Transverse colon (tissue), 4 donors: ENCODE measurements around the gene CXCL1.

ENCODE experiments used
- EP300 ChIP-seq: sonication (generic); formaldehyde crosslinking; IDR thresholded peaks from one replicate; pipeline ENCODE4 v1.6.1; 2017; ENCODE audit warnings: antibody characterized with exemption, low read depth
- POLR2A ChIP-seq: fragments of 450-650 bp; IDR thresholded peaks from one replicate; pipeline ENCODE4 v1.6.1; 2016; ENCODE audit warnings: antibody characterized with exemption, mild to moderate bottlenecking, moderate library complexity
- POLR2AphosphoS5 ChIP-seq, 3 donors: sonication (generic); formaldehyde crosslinking; IDR thresholded peaks; one replicate each; pipeline ENCODE4 v1.6.1; 2016; ENCODE audit warnings: antibody characterized with exemption in 3 of 3
- TF ChIP-seq, protein P1 (sequence below), 5 experiments: fragments of 200-600 bp in 3 of 5; fragments of 450-650 bp in 2 of 5; sonication (generic) in 3 of 5; IDR thresholded peaks; 1 replicate in 2 of 5; 2 replicates in 3 of 5; pipeline ENCODE4 v1.5.1; 2016 to 2017; ENCODE audit warnings: antibody characterized with exemption in 5 of 5, inconsistent platforms in 3 of 5, mild to moderate bottlenecking in 2 of 5, moderate library complexity in 1 of 5

DNA sequence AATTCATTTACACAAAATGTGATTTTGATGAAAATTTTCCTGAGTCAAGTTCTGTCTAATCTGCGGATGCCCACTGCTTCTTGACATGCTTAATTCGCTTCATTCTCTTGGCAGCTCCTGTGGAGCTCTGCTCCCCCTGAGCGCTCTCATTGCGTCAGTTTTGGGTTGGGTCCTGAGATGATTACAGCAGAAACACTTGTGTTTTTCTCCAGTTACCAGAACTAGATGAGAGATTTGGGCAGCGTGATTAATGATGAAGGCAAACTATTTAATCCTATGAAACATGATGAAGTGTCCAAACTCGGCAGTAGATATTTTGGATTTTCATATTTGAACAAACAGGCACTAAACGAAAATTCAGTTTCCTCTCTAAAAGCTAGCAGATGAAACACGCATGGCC is 4.2 kb upstream of the CXCL1 start:
- TF ChIP-seq, protein P1, sequence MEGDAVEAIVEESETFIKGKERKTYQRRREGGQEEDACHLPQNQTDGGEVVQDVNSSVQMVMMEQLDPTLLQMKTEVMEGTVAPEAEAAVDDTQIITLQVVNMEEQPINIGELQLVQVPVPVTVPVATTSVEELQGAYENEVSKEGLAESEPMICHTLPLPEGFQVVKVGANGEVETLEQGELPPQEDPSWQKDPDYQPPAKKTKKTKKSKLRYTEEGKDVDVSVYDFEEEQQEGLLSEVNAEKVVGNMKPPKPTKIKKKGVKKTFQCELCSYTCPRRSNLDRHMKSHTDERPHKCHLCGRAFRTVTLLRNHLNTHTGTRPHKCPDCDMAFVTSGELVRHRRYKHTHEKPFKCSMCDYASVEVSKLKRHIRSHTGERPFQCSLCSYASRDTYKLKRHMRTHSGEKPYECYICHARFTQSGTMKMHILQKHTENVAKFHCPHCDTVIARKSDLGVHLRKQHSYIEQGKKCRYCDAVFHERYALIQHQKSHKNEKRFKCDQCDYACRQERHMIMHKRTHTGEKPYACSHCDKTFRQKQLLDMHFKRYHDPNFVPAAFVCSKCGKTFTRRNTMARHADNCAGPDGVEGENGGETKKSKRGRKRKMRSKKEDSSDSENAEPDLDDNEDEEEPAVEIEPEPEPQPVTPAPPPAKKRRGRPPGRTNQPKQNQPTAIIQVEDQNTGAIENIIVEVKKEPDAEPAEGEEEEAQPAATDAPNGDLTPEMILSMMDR (IDR thresholded peaks at IDR 0.05), result no peak
- TF ChIP-seq POLR2A (no peak), POLR2AphosphoS5 (IDR thresholded peaks at IDR 0.05) (no peak), EP300 (no peak)
